Stimulated activated CD4-positive, alpha-beta T cell treated with anti-CD3 and anti-CD28 coated beads, Interleukin-15, amount 100 ng/mL, for 48 hours (primary cell): ENCODE results near the gene PFKFB3.
A peak's percentile ranks its signal among the peaks of the same experiment; 100 is the strongest.
"Not testable (repeated sequence)": the region's sequence is repeated elsewhere in the genome, so short reads cannot be mapped to it uniquely, and the experiment has no call there.

Experiments
- DNase-seq, 2 donors: peaks; one replicate each; pipeline ENCODE4 v3.0.0-alpha.2; 2020; ENCODE audit warnings: low read depth in 2 of 2

The PFKFB3 gene

GRCh38 chr10:6202098-6202683 lies 541 bp upstream of the PFKFB3 start:
- DNase-seq = no peak

- peak; percentile 25 to 54 for DNase-seq
These were observed 765 bp downstream of the PFKFB3 start for GRCh38 chr10:6203331-6204062.

- peak; percentile 33 to 49 for DNase-seq
These were observed 1.3 kb downstream of the PFKFB3 start for GRCh38 chr10:6204063-6204340.

GRCh38 chr10:6204341-6205191 lies 1.8 kb downstream of the PFKFB3 start:
- no peak for DNase-seq

- DNase-seq = not testable (repeated sequence)
These were observed 3.8 kb downstream of the PFKFB3 start for GRCh38 chr10:6206486-6206885.

GRCh38 chr10:6207658-6208057 lies 4.9 kb downstream of the PFKFB3 start:
- no peak for DNase-seq

- no peak for DNase-seq
These were observed 6.1 kb downstream of the PFKFB3 start for GRCh38 chr10:6208799-6209235.

GRCh38 chr10:6211341-6211670 lies 8.6 kb downstream of the PFKFB3 start:
- DNase-seq = no peak

GRCh38 chr10:6211671-6212635 lies 9.2 kb downstream of the PFKFB3 start:
- no peak for DNase-seq

- no peak for DNase-seq
These were observed 10.1 kb downstream of the PFKFB3 start for GRCh38 chr10:6212806-6213205.

GRCh38 chr10:6213257-6213905 lies 10.6 kb downstream of the PFKFB3 start:
- DNase-seq = no peak

- no peak for DNase-seq
These were observed 11.2 kb downstream of the PFKFB3 start for GRCh38 chr10:6213908-6214307.

GRCh38 chr10:6214612-6215011 lies 11.9 kb downstream of the PFKFB3 start:
- no peak for DNase-seq

- no peak for DNase-seq
These were observed 12.5 kb downstream of the PFKFB3 start for GRCh38 chr10:6215241-6215640.

- no peak for DNase-seq
These were observed 13.2 kb downstream of the PFKFB3 start for GRCh38 chr10:6215683-6216484.

- no peak for DNase-seq
These were observed 14.2 kb downstream of the PFKFB3 start for GRCh38 chr10:6216916-6217315.

- DNase-seq = no peak
These were observed 14.9 kb downstream of the PFKFB3 start for GRCh38 chr10:6217611-6218010.

GRCh38 chr10:6218692-6219493 lies 16.2 kb downstream of the PFKFB3 start:
- DNase-seq = no peak

GRCh38 chr10:6219494-6219836 lies 16.7 kb downstream of the PFKFB3 start:
- DNase-seq = no peak
